D721Med (cell line): ENCODE data around the gene INPP5A.
"Not testable (repeated sequence)": the region's sequence is repeated elsewhere in the genome, so short reads cannot be mapped to it uniquely, and the experiment has no call there.

ENCODE experiments used
- DNase-seq: peaks from one replicate; pipeline ENCODE4 v3.0.0; 2011; ENCODE audit warnings: low spot score; ENCODE audit not compliant: insufficient read length
- FAIRE-seq: peaks from 2 replicates; lab custom pipeline; 2011; peaks lifted over from hg19 to GRCh38; lab: Jason Lieb, UNC
- TF ChIP-seq, protein P1 (sequence below): IDR thresholded peaks from 2 replicates; pipeline ENCODE4 v1.5.1; 2012; ENCODE audit warnings: mild to moderate bottlenecking, control low read depth; ENCODE audit not compliant: insufficient read depth; ENCODE audit errors: missing control alignments

Gene INPP5A

GRCh38 chr10:132595021-132595420, 57.4 kb downstream of the INPP5A start:
- DNase-seq (no peak), FAIRE-seq (no peak)
- TF ChIP-seq, protein P1, sequence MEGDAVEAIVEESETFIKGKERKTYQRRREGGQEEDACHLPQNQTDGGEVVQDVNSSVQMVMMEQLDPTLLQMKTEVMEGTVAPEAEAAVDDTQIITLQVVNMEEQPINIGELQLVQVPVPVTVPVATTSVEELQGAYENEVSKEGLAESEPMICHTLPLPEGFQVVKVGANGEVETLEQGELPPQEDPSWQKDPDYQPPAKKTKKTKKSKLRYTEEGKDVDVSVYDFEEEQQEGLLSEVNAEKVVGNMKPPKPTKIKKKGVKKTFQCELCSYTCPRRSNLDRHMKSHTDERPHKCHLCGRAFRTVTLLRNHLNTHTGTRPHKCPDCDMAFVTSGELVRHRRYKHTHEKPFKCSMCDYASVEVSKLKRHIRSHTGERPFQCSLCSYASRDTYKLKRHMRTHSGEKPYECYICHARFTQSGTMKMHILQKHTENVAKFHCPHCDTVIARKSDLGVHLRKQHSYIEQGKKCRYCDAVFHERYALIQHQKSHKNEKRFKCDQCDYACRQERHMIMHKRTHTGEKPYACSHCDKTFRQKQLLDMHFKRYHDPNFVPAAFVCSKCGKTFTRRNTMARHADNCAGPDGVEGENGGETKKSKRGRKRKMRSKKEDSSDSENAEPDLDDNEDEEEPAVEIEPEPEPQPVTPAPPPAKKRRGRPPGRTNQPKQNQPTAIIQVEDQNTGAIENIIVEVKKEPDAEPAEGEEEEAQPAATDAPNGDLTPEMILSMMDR: no peak

DNA sequence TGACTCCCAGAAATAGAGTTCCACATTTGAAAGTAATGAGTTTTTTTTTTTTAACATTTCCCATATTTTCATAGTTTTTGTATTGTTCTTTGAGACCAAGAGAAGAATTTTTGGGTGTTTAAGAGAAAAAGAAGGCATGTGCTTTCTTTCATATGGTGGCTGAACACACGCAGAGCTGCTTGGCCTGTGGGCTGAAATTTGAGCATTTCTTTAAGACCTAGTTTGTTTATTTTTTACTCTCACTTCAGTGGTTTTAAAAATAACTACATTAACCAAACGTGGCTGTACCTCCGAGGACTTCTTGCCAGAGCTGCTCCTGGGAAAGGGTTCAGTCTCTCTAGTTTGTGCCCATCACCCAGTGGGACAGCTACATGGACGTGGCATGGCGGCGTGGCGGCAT, 58.3 kb downstream of the INPP5A start:
- no peak for DNase-seq
- TF ChIP-seq, protein P1: no peak
- FAIRE-seq: no peak

GRCh38 chr10:132596742-132597279, 59.2 kb downstream of the INPP5A start:
- DNase-seq: no peak
- FAIRE-seq: no peak
- TF ChIP-seq, protein P1: no peak

DNA sequence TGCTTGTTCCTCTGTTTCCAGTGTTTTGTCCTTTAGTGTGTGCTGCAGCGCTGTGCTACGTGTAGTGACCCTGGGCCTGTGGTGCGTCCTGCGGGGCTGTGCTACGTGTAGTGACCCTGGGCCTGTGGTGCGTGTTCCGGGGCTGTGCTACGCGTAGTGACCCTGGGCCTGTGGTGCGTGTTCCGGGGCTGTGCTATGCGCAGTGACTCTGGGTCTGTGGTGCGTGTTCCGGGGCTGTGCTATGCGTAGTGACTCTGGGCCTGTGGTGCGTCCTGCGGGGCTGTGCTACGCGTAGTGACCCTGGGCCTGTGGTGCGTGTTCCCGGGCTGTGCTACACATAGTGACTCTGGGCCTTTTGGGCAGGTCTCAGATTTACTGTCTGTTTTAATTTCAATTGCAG, 60.1 kb downstream of the INPP5A start:
- DNase-seq (no peak), FAIRE-seq (no peak)
- TF ChIP-seq, protein P1: no peak

DNA sequence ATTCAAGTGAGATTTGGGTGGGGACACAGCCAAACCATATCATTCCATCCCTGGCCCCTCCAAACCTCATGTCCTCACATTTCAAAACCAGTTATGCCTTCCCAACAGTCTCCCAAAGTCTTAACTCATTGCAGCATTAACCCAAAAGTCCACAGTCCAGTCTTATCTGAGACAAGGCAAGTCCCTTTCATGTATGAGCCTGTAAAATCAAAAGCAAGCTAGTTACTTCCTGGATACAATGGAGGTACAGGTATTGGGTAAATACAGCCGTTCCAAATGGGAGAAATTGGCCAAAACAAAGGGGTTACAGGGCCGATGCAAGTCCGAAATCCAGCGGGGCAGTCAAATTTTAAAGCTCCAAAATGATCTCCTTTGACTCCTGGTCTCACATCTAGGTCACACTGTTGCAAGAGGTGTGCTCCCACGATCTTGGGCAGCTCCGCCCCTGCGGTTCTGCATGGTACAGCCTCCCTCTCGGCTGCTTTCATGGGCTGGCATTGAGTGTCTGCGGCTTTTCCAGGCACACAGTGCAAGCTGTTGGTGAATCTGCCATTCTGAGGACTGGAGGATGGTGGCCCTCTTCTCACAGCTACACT, 61.5 kb downstream of the INPP5A start:
- not testable (repeated sequence) for DNase-seq, FAIRE-seq

DNA sequence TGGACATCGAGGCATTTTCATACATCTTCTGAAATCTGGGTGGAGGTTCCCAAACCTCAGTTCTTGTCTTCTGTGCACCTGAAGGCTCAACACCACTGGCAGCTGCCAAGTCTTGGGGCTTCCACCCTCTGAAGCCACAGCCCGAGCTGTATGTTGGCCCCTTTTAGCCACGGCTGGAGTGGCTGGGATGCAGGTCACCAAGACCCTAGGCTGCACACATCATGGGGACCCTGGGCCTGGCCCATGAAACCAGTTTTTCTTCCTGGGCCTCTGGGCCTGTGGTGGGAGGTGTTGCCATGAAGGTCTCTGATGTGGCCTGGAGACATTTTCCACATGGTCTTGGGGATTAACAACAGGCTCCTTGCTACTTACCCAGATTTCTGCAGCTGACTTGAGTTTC, 62.1 kb downstream of the INPP5A start:
- TF ChIP-seq, protein P1: no peak
- FAIRE-seq (no peak), DNase-seq (no peak)

GRCh38 chr10:132600416-132600815, 62.8 kb downstream of the INPP5A start:
- TF ChIP-seq, protein P1: no peak
- DNase-seq: no peak
- no peak for FAIRE-seq
